Erythroblast (primary cell): ENCODE data around the gene IFITM1.

Experiments
- GATA1 ChIP-seq: IDR thresholded peaks from 2 replicates; pipeline ENCODE4 v1.6.1; 2011; ENCODE audit warnings: low read depth, mild to moderate bottlenecking, control low read depth, low read length, moderate library complexity
- POLR2A ChIP-seq: IDR thresholded peaks from 2 replicates; pipeline ENCODE4 v1.6.1; 2011; ENCODE audit warnings: mild to moderate bottlenecking, low read length

DNA sequence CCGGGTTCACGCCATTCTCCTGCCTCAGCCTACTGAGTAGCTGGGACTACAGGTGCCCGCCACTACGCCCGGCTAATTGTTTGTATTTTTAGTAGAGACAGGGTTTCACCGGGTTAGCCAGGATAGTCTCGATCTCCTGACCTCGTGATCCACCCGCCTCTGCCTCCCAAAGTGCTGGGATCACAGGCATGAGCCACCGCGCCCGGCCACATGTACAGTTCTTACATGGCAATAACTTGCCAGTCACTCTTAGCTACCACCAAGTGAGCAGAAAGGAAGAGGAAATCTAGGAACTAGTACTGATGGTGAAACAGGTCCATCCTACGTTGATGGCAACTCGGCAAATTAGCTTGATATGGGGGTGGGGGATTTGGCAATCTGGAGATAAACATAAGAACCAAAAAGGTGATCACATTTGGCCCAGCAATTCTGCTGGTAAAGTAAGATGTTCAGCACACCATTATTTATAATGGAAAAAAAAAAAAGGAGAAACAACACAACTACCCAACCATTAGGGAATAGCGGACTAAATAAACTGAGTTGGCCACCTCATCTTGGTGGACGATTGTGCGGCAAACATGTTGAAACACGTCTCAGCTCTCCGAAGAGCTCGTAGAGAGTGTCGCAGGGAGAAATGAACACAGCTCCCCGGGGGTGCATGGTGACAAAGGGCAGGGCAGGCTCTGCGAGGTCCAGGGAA is 30.3 kb upstream of the IFITM1 start:
- TF ChIP-seq POLR2A (no peak), GATA1 (no peak)
